Stimulated activated CD4-positive, alpha-beta T cell treated with anti-CD3 and anti-CD28 coated beads, Interleukin-4, amount 100 ng/mL, for 48 hours (primary cell): ENCODE data around the gene SPAG6.

Experiments used
- DNase-seq, 2 donors: peaks; one replicate each; pipeline ENCODE4 v3.0.0-alpha.2; 2020; ENCODE audit warnings: low read depth in 2 of 2

Gene SPAG6

GRCh38 chr10:22460101-22460500 is 114.8 kb downstream of the SPAG6 start:
- DNase-seq, result no peak

DNA sequence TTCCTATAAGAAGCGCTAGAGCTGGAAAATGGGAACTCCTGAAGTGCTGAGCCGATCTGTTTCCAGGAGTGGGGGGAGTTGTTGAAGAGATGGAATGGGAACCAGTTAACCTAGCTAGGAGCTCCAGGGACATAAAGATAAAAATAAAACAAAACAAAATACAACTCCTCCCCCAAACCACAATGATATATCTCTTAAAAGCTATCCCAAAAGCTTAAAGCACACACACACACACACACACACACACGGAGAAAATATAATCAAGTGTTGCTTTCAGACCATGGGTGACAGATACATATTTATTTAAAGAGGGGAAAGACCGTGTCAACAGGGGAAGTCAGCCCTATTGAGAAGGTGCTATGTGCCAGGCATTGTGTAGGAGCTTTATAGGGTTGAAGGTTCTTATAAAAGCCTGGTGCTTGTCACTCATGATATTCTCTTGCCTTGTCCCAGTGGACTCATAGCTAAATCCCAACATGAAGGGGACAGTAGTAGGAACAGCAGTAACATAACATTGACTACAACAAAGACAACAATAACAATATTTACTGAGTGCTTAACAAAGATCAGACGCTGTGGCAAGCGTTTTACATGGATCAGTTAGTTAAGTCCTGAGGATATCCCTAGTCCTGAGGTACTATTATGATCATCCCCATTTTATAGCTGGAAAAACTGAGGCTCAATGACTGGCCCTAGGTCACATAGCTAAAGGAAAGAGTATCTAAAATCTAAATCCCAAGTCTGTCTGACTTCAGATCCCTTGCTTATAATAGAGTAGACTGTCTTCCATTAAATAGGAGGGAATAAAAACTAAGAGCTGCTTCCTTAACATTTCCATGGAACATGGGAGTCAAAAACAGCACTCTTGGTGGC is 115.5 kb downstream of the SPAG6 start:
- no peak for DNase-seq

GRCh38 chr10:22461891-22462290 is 116.6 kb downstream of the SPAG6 start:
- no peak for DNase-seq

DNA sequence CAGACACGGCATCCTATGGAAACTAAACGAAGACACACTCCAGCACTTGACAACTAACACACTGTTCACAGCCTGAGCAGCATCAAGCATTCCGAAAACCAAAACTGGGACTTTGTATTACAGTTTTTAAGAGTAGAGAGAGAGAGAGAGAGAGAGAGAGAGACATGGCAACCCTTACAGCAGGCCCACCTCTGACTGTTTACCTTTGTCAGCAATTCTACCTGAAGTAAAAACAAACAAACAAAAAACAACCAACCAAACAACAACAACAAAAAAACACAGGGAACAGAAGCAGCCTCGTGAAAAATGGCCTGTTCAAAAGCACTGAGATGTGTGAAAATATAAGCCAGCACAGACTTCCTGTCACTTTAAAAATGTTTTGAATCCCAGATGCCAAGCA is 118.0 kb downstream of the SPAG6 start:
- DNase-seq, result no peak

- DNase-seq, result no peak
Measured at GRCh38 chr10:22464966-22465629, 119.8 kb downstream of the SPAG6 start.

- DNase-seq, result no peak
Measured at GRCh38 chr10:22466763-22467334, 121.6 kb downstream of the SPAG6 start.
